G401 (cell line): ENCODE data around the gene KCTD11. TPM values are rescaled to one million over a fixed set of nuclear protein-coding genes. Genes with fewer than 3 reads are reported as not detected.
"Not testable (repeated sequence)": the region's sequence is repeated elsewhere in the genome, so short reads cannot be mapped to it uniquely, and the experiment has no call there.

Source experiments
- DNase-seq: peaks from one replicate; pipeline ENCODE4 v3.0.0-alpha.2; 2015; ENCODE audit warnings: low spot score
- in situ Hi-C: cut with HindIII; loops from 2 replicates; pipeline ENCODE4 v1.10.0; 2016; ENCODE audit warnings: low sequenced_read_pairs, mixed read lengths
- total RNA-seq: library from RNA; depleted of rRNA; stranded (reverse); fragments of >200 nt; shearing (Covaris generic); gene quantifications from 2 replicates; pipeline ENCODE4 v1.2.3, GENCODE V29; 2014

Gene KCTD11
- total RNA-seq, 1 experiment from 2014 or later = 14.3 TPM

DNA sequence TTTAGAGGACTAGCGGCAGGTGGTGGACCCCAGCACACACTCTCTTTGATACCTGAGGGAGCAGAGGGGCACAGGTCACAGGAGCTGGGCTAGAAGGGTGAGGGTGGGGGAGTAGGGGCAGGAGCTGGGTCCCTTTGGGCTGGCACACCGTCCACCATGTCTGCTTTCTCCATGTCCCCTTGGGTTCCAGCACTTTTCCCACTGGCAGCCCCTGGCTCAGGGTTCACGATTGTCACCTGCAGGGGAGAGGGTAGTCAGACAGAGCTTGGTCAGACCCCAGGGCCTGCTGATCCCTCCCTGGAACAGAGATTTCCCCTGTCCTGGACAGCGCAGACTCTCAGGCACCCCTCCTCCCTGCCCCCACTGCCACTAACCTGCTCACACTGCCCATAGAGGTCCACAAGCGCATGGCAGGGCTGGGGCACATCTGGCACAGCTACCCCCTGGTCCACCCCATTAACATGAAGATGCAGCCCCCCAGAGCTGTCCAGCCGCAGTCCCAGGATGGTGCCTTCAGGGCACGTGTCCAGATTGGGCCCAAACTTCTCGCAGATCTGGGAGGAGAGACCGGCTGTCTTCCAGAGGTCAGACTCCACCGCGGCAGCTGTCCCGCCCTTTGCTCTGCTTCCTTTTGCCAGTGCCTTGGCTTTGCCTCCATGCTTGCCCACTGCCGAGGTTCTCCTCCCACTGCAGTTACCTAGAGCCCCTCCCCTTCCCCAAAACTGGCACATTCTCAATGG, 33.7 kb upstream of the KCTD11 start:
- in situ Hi-C loops = no loop called here
- DNase-seq = no peak

GRCh38 chr17:7321466-7321865, 30.5 kb upstream of the KCTD11 start:
- no peak for DNase-seq
- in situ Hi-C loops = loop anchor here (10.0 kb wide), 1 partner anchor 97 kb away; no protein-coding TSS in a partner anchor

DNA sequence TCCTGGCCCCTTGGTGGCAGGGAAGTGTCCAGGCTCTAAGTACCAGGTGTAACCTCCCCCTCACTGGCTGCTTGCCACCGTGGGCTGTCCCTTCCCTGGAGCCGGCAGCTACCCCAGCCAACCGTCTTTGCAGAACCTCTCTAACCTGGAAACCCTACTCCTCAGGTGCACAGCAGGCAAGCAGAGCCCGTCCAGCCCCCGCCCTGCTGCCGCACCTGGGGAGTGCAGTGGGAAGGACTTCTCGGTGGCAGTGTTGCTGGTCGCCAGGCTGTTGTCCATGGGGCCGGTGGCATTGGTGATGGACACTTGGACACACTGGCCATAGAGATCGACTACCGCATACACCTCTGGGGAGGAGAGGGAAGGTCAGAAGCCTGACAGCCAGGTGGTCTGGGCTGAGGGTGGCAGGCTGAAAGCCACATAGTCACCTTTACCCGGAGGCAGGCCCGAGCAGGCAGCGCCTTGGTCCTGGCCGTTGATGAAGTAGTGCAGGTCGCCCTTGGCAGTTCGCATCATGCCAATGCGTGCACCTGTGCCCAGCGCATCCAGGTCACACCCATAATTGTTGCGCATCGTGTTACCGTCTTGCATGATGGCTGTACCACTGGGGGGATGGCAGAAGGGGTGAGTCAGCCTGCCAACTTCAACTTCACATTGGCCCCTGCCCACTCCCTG, 29.3 kb upstream of the KCTD11 start:
- in situ Hi-C loops = loop anchor here (10.0 kb wide), 1 partner anchor 98 kb away; no protein-coding TSS in a partner anchor
- DNase-seq = no peak

DNA sequence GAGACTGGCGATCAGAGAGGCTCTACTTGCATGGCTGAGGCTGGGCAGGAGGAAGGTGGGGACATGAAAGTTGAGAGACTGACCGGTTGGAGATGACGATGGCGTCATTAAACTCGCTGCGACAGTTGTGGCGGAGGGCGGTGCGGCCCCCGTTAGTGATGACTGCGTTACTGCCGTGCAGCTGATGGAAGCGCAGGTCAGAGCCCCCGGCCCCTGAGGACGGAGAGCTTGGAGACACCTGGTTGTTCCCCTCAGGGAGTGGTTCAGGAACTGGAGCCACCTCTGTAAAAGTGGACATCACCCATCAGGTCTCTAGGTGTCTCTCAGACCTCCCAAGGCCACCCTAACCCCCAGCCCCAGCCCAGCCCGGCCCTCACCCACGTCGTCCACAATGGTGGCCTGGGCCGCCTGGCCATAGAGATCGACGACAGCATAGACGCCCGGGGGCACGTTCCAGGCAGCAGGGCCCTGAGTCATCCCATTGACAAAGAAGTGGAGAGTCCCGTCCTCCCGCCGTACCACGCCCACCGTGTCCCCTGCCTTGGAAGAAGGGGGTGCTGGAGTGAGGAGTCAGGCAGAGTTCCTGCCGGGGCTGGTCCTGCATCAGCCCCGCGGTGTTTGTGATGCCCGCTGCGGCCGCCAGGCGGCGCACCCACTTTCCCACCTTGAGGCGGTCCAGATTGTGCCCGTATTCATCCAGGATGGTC, 28.1 kb upstream of the KCTD11 start:
- in situ Hi-C loops = loop anchor here (10.0 kb wide), 1 partner anchor 99 kb away; no protein-coding TSS in a partner anchor
- no peak for DNase-seq

GRCh38 chr17:7324438-7324779, 27.6 kb upstream of the KCTD11 start:
- DNase-seq = no peak
- in situ Hi-C loops = loop anchor here (10.0 kb wide), 1 partner anchor 100 kb away; no protein-coding TSS in a partner anchor

GRCh38 chr17:7325031-7325528, 26.9 kb upstream of the KCTD11 start:
- in situ Hi-C loops = loop anchor here (10.0 kb wide), 1 partner anchor 100 kb away; no protein-coding TSS in a partner anchor
- no peak for DNase-seq

- DNase-seq = no peak
- in situ Hi-C loops = loop anchor here (10.0 kb wide), 1 partner anchor 101 kb away; no protein-coding TSS in a partner anchor
Observed at GRCh38 chr17:7326186-7326585, 25.8 kb upstream of the KCTD11 start.

DNA sequence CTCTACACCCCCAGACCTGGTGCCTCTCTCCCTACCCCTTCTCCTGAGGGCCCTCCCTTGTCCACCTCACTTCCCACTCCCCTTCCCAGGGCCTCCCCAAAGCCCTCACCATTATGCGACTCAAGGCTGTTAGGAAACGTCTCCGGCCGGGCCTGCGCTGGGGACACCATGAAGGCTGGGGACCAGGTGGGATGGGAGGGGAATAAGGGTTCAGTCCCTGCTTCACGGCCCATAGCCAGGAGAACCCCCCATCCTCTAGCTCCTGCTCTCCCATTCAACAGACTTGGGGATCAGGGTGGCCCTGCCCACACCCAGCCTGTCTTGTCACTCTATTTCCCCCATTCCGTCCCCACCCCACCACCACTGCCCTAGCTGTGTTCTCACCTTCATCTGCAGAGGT, 24.9 kb upstream of the KCTD11 start:
- in situ Hi-C loops = loop anchor here (10.0 kb wide), 1 partner anchor 102 kb away; no protein-coding TSS in a partner anchor
- DNase-seq = no peak

- in situ Hi-C loops = loop anchor here (10.0 kb wide), 1 partner anchor 103 kb away; no protein-coding TSS in a partner anchor
- DNase-seq = no peak
Observed at GRCh38 chr17:7327501-7327900, 24.5 kb upstream of the KCTD11 start.

DNA sequence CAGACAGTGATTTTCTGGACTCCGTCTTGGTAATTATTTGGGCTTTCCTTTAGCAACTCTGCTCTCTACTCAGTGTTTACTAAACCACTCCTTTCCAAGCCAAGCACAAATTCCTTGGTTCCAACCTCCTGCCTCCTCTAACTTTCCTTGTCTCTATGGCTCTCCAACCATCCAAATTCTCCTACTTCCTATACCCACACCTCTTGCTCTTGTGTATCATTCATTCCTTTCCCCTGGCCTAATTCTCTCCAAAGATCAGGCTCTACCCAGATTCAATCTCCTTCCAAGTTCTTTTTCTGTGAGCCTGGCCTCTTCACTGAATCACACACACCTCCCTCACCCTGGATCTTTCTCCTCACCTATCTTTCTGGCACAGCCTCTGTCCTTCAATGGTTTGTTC, 24.0 kb upstream of the KCTD11 start:
- DNase-seq = no peak
- in situ Hi-C loops = loop anchor here (10.0 kb wide), 1 partner anchor 103 kb away; no protein-coding TSS in a partner anchor

- no peak for DNase-seq
- in situ Hi-C loops = loop anchor here (10.0 kb wide), 1 partner anchor 104 kb away; no protein-coding TSS in a partner anchor
Observed at GRCh38 chr17:7328840-7329373, 23.1 kb upstream of the KCTD11 start, which contains the start of gene NEURL4. NEURL4 (minus strand) TSS chr17:7329335; CDS start chr17:7329312, 23 bp downstream.

DNA sequence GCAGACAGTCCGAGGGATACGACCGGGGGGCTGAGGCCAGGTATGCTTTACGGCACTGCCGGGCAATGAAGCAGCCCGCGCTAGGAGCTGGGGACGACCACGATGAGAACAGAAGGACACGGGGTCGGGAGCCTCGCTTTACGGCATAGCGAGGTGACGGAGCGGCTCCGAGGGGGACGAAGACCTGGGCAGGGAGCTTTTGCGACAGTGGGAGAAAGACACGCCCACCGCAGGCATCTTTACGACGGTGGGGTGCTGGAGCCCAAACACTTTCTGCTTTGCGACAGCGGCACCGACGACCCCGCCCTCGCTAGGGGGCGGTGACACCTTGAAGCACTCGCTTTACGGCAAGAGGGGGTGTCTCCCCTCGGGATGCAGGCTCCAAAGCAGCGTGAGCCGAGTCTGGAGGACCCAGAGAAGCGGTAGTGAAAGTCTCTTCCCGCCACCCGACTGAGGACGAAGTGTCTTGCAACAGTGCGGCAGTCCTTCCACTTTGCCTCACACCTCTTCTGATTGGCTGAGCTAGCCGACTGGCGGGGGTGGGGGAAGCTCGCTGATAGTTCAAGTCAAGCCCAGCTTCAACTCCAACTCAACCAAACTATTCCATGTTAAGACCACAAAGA, 22.5 kb upstream of the KCTD11 start:
- in situ Hi-C loops = loop anchor here (10.0 kb wide), 1 partner anchor 105 kb away; no protein-coding TSS in a partner anchor
- DNase-seq = peak; percentile 98

DNA sequence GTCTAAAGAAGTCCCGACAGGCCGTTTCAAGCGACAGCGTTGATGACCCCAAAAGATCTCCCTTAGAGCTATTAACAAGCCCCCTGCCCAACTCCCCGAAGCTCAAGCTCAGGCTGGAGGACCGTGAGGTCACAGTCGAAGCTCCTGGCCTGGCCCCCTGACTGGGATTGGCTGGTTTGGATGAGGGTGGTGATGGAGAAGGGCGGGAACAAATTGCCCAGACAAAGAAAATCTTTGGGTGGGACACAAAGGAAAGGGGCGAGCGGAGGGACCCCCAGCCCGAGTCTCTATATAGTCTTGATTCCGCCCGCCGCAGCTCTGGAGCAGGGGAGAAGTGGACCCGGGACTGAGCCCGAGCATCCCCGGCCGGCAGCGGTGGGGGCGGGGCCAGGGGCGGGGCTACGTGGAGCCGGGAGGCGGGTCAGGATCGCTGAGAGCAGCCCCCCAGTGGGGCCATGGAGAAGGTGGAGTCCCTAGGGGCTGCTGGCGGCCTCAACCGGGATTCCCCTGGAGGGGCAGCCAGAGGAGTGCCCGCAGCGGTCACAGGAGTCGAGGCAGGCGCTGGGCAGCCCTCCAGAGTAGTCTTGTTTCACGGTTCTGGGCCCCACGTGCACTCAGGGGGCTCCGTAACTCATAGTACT, 21.8 kb upstream of the KCTD11 start:
- peak; percentile 80 for DNase-seq
- in situ Hi-C loops = loop anchor here (10.0 kb wide), 1 partner anchor 105 kb away; no protein-coding TSS in a partner anchor

- DNase-seq = no peak
- in situ Hi-C loops = no loop called here
Observed at GRCh38 chr17:7330638-7331015, 21.3 kb upstream of the KCTD11 start.

- in situ Hi-C loops = no loop called here
Observed at GRCh38 chr17:7332111-7332510, 19.9 kb upstream of the KCTD11 start.

GRCh38 chr17:7332600-7333069, 19.3 kb upstream of the KCTD11 start:
- in situ Hi-C loops, DNase-seq: not testable (repeated sequence)

More at GRCh38 chr17:7332111-7332510, 19.9 kb upstream of the KCTD11 start:
- no peak for DNase-seq

- no peak for DNase-seq
- in situ Hi-C loops = no loop called here
Observed at GRCh38 chr17:7334938-7335538, 16.9 kb upstream of the KCTD11 start.
